Midbrain (tissue), 1 donor: Measurements from ENCODE around the gene COL27A1.

Experiments used
- DNase-seq: peaks from one replicate; lab custom pipeline; 2025; lab: John Stamatoyannopoulos, UW

The COL27A1 gene

DNA sequence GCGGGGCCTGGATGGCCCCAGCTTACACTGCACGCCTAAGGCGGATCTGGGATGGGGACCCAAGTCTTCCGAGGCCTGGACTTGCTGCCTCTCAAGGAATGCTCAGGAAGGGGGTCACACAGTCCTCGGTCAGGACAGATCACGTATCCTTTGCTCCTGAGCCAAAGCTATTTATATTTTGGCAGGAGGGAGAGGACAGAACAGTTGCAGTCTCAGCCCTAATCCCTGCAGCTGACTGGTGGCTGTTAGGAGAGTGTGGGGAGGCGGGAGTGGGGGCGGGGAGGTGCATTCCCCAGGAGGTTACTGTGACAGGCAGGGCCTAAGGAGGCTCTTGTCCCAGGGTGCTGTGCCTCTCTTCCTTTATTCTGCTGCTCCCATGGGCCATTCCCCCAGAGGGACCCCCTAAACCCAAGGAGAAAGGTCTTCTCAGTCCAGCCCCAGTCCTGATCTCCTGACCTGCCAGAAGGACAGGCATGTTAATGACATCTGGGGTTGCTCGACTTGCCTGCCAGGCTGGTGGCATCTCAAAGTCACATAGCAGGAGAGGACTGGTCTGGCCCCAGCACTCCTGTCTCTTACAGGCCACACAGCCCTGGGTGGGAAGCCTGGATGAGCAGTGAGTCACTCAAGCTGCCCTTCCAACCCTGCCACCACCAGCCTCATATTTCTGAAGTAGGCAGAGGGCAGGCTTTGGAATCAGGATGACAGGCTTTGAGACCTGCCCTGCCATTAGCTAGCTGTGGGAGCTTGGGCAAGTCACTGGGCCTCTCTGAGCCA lies 51.9 kb downstream of the COL27A1 start:
- DNase-seq = no peak

- DNase-seq = no peak
Measured at GRCh38 chr9:114207845-114208244, 52.5 kb downstream of the COL27A1 start.

DNA sequence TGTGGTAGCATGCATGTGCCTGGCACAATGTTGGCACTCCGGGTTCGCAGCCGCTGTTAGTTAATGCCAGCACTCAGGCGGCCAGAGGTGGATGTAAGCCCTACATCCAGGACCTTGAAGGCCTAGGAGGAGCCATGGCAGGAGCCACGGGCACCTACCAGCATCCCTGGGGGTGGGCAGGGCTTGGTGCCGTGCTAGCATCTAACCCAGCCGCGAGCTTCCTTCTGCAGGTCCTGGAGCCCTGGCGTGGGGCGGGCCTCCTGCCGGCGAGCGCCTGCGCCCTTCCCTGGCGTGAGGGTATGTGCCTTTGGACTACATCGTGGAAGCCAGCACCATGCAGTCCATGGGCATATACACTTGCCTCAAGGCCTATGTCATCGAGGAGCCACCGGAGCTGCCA lies 53.8 kb downstream of the COL27A1 start:
- DNase-seq = no peak

GRCh38 chr9:114210136-114210535 lies 54.8 kb downstream of the COL27A1 start:
- DNase-seq = no peak

DNA sequence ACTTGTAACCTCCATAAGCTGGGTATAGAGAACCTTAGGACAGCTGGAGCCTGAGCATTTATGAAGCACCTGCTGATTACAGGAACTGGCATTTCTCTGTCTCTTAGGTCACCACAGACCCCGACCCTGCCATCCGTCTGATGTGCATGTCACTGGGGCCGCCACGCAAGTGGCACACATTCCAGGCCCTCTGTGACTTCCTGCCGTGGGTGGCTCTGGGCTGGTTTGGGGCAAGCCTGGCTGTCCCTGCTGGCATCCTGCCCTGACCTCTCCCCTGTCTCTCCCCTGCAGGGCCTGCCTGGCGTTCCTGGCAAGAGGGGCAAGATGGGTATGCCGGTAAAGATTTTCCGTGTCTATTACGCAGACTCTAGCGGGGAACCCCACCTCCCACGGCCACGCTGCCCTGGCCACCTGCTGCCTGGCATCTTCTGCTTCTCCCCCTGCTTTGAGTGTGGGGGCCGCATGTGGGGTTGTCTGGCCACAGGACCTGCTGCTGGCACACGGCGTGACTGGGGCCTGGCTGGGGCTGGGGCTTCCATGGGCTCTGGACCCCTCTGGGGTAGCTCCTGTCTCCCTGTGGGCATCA lies 55.4 kb downstream of the COL27A1 start:
- no peak for DNase-seq

DNA sequence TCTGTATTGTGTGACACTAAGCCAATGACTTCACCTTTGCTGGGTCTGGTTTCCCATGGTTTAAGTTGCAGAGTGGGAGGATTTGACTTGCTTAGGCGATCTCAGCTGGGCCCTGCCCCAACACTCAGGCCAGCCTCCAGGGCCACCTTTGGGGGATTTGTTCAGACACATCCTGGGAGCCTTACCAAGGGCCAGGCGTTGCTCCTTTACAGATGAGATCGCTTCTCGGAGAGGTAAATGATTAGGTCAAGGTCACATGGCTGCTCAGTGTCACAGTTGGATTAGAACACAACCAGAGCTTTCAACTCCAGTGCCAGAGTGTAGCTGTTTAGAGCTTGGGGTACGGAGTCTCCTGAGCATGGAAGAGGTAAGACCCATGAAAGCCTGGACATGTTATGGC lies 57.5 kb downstream of the COL27A1 start:
- DNase-seq = no peak

- DNase-seq = no peak
Measured at GRCh38 chr9:114213566-114213965, 58.2 kb downstream of the COL27A1 start.

GRCh38 chr9:114214181-114214580 lies 58.8 kb downstream of the COL27A1 start:
- DNase-seq = no peak

DNA sequence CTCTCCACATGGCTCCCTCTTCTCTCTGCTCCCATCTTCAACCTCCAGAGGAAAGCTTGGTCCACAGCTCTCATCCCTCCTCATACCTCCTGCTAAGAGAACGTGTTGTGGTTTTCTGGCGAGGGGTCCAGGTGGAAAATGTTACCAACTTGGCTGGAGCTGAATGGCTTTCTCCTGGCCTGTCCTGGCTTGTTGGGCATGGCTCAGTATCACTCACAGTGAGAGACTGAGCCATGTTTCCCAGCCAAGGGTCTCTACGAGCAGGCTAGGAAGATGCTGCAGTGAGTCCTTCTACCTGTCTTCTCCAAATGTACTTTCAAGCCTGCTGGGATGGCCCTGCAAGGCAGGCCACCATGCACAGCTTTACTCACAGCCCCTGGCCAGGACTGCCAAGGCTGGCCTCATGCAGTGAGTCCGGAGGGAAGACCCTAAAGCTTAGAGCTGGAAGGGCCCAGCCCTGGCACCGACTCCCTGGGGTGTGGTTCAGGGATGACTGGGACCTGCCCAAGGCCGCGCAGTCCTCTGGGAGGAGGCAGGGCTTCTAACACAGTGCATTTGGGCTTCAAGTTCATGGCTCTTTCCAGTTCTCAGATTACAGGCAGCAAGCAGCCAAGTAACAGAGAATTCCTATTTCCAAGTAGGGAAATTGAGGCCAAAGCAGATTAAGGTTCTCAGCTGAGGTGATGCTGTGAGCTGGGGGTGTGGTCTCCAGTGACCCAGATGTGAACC lies 59.5 kb downstream of the COL27A1 start:
- DNase-seq = no peak

DNA sequence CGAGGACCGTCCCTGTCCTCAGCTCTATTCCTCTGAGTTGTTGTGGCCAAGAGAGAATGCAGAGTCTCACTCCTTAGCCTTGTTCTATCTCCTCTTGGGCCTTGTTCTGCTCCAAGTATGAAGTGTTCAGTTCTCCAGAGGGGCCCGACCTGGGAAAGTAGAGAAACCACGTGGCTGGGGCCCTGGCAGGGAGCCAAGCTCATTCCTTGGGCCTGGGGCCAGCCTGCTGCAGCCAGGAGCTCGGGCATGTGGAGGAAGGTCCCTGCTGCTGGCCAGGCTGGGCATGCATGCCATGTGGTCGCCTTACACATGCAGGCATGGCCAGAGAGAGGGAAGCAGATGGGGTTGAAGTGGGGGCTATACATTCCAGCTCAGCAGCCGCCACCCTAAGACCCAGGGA lies 60.7 kb downstream of the COL27A1 start:
- DNase-seq = peak; percentile 73

GRCh38 chr9:114216976-114217375 lies 61.6 kb downstream of the COL27A1 start:
- no peak for DNase-seq

GRCh38 chr9:114218264-114219120 lies 63.2 kb downstream of the COL27A1 start:
- no peak for DNase-seq

- no peak for DNase-seq
Measured at GRCh38 chr9:114220061-114220541, 64.8 kb downstream of the COL27A1 start.

GRCh38 chr9:114221706-114222465 lies 66.5 kb downstream of the COL27A1 start:
- no peak for DNase-seq

- DNase-seq = no peak
Measured at GRCh38 chr9:114223564-114224246, 68.4 kb downstream of the COL27A1 start.

GRCh38 chr9:114224247-114224610 lies 68.9 kb downstream of the COL27A1 start:
- no peak for DNase-seq

GRCh38 chr9:114225561-114226212 lies 70.3 kb downstream of the COL27A1 start:
- peak; percentile 33 for DNase-seq

DNA sequence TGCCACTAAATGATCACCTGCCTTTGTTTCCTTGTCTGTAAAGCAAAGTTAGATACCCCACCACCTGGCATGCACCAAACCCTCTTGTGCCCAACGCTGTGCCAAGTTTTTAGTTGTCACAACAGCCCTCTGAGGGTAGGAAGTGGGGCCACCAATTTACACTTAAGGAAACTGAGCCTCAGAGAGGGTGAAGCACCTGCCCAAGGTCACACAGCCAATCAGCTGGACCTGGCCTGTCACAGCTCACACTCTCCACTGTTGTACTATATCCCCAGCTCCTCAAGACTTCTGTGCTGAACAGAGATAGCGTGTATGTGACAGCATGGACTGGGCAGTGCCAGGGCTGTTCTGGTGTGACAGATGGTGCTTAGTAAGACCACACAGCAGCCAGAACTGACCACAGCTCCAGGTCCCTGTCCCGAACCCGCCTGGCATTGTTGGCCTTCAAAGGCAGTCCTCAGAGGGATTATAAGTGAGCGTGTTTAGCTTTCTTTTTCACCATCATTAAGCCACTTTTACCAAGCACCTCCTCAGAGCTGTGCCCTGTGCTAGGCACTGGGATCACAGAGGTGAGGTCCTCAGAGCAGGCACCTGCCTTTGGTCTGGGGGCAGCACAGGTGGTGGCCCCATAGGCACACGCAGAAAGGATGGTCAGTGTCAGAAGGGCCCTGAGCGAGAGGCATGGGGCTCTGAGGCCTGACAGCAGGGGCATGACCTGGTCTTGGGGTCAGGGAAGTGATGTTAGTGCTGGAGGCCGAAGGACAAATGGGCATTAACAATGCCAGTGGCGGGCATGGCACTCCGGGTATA lies 71.1 kb downstream of the COL27A1 start:
- no peak for DNase-seq

DNA sequence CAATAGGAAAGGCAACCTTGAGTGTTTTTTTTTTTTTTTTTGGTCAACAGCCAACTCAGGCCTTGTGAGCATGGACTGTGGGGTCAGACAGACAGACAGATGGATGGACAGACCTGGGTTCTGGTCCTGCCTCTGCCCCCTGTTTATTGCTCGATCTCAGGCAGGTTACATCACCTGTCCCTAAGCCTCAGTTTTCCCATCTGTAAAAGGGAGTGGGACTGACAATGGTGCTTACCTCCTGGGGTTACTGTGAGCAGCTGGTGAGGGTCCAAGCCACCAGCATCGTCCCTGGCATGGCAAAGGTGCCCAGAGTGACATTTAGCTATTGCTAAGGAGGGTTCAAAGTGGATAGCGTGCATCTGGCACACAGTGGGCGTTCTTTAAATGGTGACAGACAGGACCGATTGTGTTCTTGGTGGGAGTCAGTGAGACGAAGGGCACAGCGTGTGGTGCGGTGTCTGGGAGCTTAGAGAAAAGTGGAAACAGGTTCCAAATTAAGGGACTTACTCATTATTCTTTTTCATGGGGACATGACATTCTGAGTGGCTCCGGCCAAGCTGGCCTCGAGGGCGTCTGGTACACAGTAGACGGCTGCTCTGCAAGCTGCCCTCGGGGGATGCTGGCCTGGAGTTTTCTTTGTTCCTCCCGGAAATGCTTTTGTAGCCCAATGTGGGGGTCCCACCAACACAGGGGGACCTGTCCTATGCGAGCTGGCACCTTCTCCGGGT lies 72.1 kb downstream of the COL27A1 start:
- DNase-seq = no peak
